ENCODE data around the gene NUMBL. TPM values are rescaled to one million over a fixed set of nuclear protein-coding genes. Genes with fewer than 3 reads are reported as not detected.

The NUMBL gene
- total RNA-seq, 4 donors from 2014 or later: 20.5 to 38.2 (median 29.3) TPM

- H3K36me3 ChIP-seq: no peaks in the 10 kb centered on the region
- H3K27ac ChIP-seq: no peak overlapping the region
- peaks cover 7% of the 10 kb centered on the region for H3K4me1 ChIP-seq
- DNase-seq (ENCODE audit: low spot score in 2 of 2): no peak
- TF ChIP-seq POLR2AphosphoS5 (IDR thresholded peaks at IDR 0.05) (no peak), CTCF (IDR thresholded peaks at IDR 0.05) (no peak), POLR2A (IDR thresholded peaks at IDR 0.05) (no peak), EP300 (IDR thresholded peaks at IDR 0.05) (no peak)
- WGBS: 78% methylated on average over 7 of the region's 7 CpGs
- H3K9me3 ChIP-seq: no peaks in the 10 kb centered on the region
- H3K4me3 ChIP-seq: no peak overlapping the region
- no peaks in the 10 kb centered on the region for H3K27me3 ChIP-seq
Observed at GRCh38 chr19:40641281-40641680, 49.2 kb downstream of the NUMBL start.

GRCh38 chr19:40640744-40641143 lies 49.7 kb downstream of the NUMBL start:
- WGBS: 51% methylated on average over 5 of the region's 5 CpGs
- no peak for TF ChIP-seq POLR2AphosphoS5 (IDR thresholded peaks at IDR 0.05)
- TF ChIP-seq EP300 (IDR thresholded peaks at IDR 0.05): no peak
- TF ChIP-seq CTCF (IDR thresholded peaks at IDR 0.05): no peak
- no peak for TF ChIP-seq POLR2A (IDR thresholded peaks at IDR 0.05)
- no peak overlapping the region for H3K4me3 ChIP-seq
- no peak for DNase-seq (ENCODE audit: low spot score in 2 of 2)
- no peaks in the 10 kb centered on the region for H3K27me3 ChIP-seq
- no peaks in the 10 kb centered on the region for H3K36me3 ChIP-seq
- no peaks in the 10 kb centered on the region for H3K9me3 ChIP-seq
- H3K4me1 ChIP-seq: peaks cover 6% of the 10 kb centered on the region
- no peak overlapping the region for H3K27ac ChIP-seq

- Histone ChIP-seq H3K4me3 (no peak overlapping the region), H3K9me3 (no peaks in the 10 kb centered on the region), H3K4me1 (peaks cover 3% of the 10 kb centered on the region), H3K27ac (no peak overlapping the region), H3K36me3 (no peaks in the 10 kb centered on the region), H3K27me3 (no peaks in the 10 kb centered on the region)
- no peak for DNase-seq (ENCODE audit: low spot score in 2 of 2)
- 74% methylated on average over 6 of the region's 6 CpGs for WGBS
- TF ChIP-seq EP300 (IDR thresholded peaks at IDR 0.05) (no peak), POLR2AphosphoS5 (IDR thresholded peaks at IDR 0.05) (no peak), POLR2A (IDR thresholded peaks at IDR 0.05) (no peak), CTCF (IDR thresholded peaks at IDR 0.05) (no peak)
Observed at GRCh38 chr19:40639638-40639982, 50.8 kb downstream of the NUMBL start.

- no peak for TF ChIP-seq POLR2AphosphoS5 (IDR thresholded peaks at IDR 0.05)
- no peak for TF ChIP-seq POLR2A (IDR thresholded peaks at IDR 0.05)
- no peak for TF ChIP-seq EP300 (IDR thresholded peaks at IDR 0.05)
- no peak for TF ChIP-seq CTCF (IDR thresholded peaks at IDR 0.05)
- H3K36me3 ChIP-seq: no peaks in the 10 kb centered on the region
- no peak for DNase-seq (ENCODE audit: low spot score in 2 of 2)
- no peak overlapping the region for H3K4me3 ChIP-seq
- peaks cover 11% of the 10 kb centered on the region for H3K4me1 ChIP-seq
- no peaks in the 10 kb centered on the region for H3K27me3 ChIP-seq
- no peak overlapping the region for H3K27ac ChIP-seq
- H3K9me3 ChIP-seq: no peaks in the 10 kb centered on the region
- WGBS: 73% methylated on average over 1 of the region's 1 CpG
Observed at GRCh38 chr19:40638327-40638726, 52.1 kb downstream of the NUMBL start.

DNA sequence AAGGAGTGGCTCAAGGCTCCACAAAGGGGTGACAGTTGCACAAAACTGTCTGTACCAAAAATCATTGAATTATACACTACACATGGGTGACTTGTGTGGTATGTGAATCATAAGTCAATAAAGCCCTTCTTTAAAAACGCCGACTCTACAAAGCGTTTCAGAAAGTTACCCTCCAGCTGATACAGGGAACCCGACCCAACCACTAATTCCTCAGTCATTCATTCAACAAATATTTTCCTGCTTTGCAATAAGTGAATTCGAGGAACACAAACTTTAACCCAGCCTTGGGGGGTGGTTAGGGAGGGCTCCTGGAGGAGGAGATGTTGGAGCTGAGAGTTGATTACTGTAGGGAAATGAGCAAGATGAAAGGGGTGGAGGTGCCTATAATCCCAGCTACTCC lies 57.2 kb downstream of the NUMBL start:
- peaks cover 15% of the 10 kb centered on the region for H3K36me3 ChIP-seq
- WGBS: 84% methylated on average over 5 of the region's 5 CpGs
- no peaks in the 10 kb centered on the region for H3K9me3 ChIP-seq
- H3K4me1 ChIP-seq: peaks cover 8% of the 10 kb centered on the region
- no peak for TF ChIP-seq POLR2AphosphoS5 (IDR thresholded peaks at IDR 0.05)
- TF ChIP-seq POLR2A (IDR thresholded peaks at IDR 0.05): no peak
- no peak for TF ChIP-seq EP300 (IDR thresholded peaks at IDR 0.05)
- TF ChIP-seq CTCF (IDR thresholded peaks at IDR 0.05): no peak
- no peak for DNase-seq (ENCODE audit: low spot score in 2 of 2)
- no peaks in the 10 kb centered on the region for H3K27me3 ChIP-seq
- H3K4me3 ChIP-seq: no peak overlapping the region
- no peak overlapping the region for H3K27ac ChIP-seq

Data from suprapubic skin (tissue), 4 donors.